Psoas muscle (tissue), 8 donors: ENCODE measurements around the gene DSTN. TPM values are rescaled to one million over a fixed set of nuclear protein-coding genes. Genes with fewer than 3 reads are reported as not detected.

ENCODE experiments used
- ATAC-seq, 4 donors: fragments of 200-7000 bp; cut with Tn5 transposase; one replicate each; pipeline ENCODE4 v1.9.1; 2020; ENCODE audit warnings: moderate library complexity in 3 of 4, mild to moderate bottlenecking in 2 of 4
- DNase-seq, 2 donors: peaks; one replicate each; pipeline ENCODE4 v3.0.0-alpha.2; 2020
- H3K27ac ChIP-seq: fragments of 200-600 bp; one replicate; pipeline ENCODE4 v1.8.0; 2022
- H3K27me3 ChIP-seq, 3 donors: fragments of 200-600 bp in 1 of 3; one replicate each; pipeline versions ENCODE4 v1.6.1 to v1.8.0; 2013 to 2022; ENCODE audit warnings: low read length in 2 of 3, mild to moderate bottlenecking in 2 of 3, moderate library complexity in 1 of 3; ENCODE audit not compliant: insufficient read depth in 3 of 3
- H3K36me3 ChIP-seq, 2 donors: fragments of 200-600 bp in 1 of 2; one replicate each; pipeline versions ENCODE4 v1.6.1 to v1.8.0; 2013 to 2022; ENCODE audit warnings: low read depth in 1 of 2, mild to moderate bottlenecking in 1 of 2, moderate library complexity in 1 of 2; ENCODE audit not compliant: insufficient read depth in 1 of 2
- H3K4me1 ChIP-seq: fragments of 200-600 bp; one replicate; pipeline ENCODE4 v1.8.0; 2022
- H3K4me3 ChIP-seq: fragments of 200-600 bp; one replicate; pipeline ENCODE4 v1.8.0; 2022; ENCODE audit warnings: mild to moderate bottlenecking
- H3K9me3 ChIP-seq: fragments of 200-600 bp; one replicate; pipeline ENCODE4 v1.8.0; 2022
- CTCF ChIP-seq: fragments of 200-600 bp; IDR thresholded peaks from one replicate; pipeline ENCODE4 v1.8.0; 2022; ENCODE audit warnings: antibody characterized with exemption
- WGBS, 3 donors: extraction: QIAGEN DNeasy Blood & Tissue Kit; methylation state at CpG; one replicate each; pipeline versions ENCODE4 v1.1.6 to v1.1.7; 2013; 5-methylcytosine and 5-hydroxymethylcytosine counted together
- intact Hi-C, 2 donors: fragments of 100-400 bp; cut with DNase I; formaldehyde crosslinking; loops; one replicate each; pipeline versions ENCODE4 v1.11.0 to v1.14.2; 2022
- polyA plus RNA-seq, 3 donors: library from polyadenylated mRNA; stranded (reverse); fragments of 200-250 nt; gene quantifications; one replicate each; pipeline ENCODE4 v1.2.3, GENCODE V29; 2013
- total RNA-seq, 4 donors: library from RNA; stranded (reverse); fragmentation: NEBNext Ultra II Directional in 2 of 4; extraction: Animal tissue kit (Norgen Biotek cat#: 25700) in 2 of 4; gene quantifications; one replicate each; pipeline versions ENCODE4 v1.2.1 to v1.2.4, GENCODE V29; 2021 to 2023
- donor health status: healthy with polysubstance abuse.
- donor health status: DM: no; HTN: no; CAD: no; lungs with moderate emphysema.
- donor health status: Bipolar disorder and iron deficiency.
- donor health status: healthy.
- donor health status: DM: yes; HTN: yes; CAD: no.
- donor health status: DM: no; HTN: no; CAD: no.
- donor health status: DM: no; HTN: no; CAD: no.
- donor health status: DM: yes; HTN: yes; CAD: no.

Gene DSTN
- total and polyA plus RNA-seq, 7 donors: 45.6 to 202 (median 82.3) TPM

- intact Hi-C loops: no loop called here
- Histone ChIP-seq H3K9me3 (no peaks in the 10 kb centered on the region), H3K27ac (no peak overlapping the region), H3K4me1 (peaks cover 25% of the 10 kb centered on the region), H3K27me3 (no peaks in the 10 kb centered on the region), H3K4me3 (no peak overlapping the region), H3K36me3 (no peaks in the 10 kb centered on the region)
- DNase-seq (no peak), ATAC-seq (no peak)
- no peak for TF ChIP-seq CTCF
- WGBS, 3 donors: 56 to 65% (median 60%) methylated on average over 2 of the region's 2 CpGs
Observed at GRCh38 chr20:17595856-17596255, 26.0 kb downstream of the DSTN start.

GRCh38 chr20:17598013-17598550 is 28.2 kb downstream of the DSTN start:
- no peak overlapping the region for H3K27ac ChIP-seq
- 85 to 97% (median 90%) methylated on average over 1 of the region's 1 CpG for WGBS, 3 donors
- peaks cover 25% of the 10 kb centered on the region for H3K4me1 ChIP-seq
- TF ChIP-seq CTCF: no peak
- no peak for DNase-seq
- no peaks in the 10 kb centered on the region for H3K9me3 ChIP-seq
- H3K27me3 ChIP-seq: no peaks in the 10 kb centered on the region
- no peak overlapping the region for H3K4me3 ChIP-seq
- H3K36me3 ChIP-seq: peaks cover 0 to 18% of the 10 kb centered on the region in 2 donors
- intact Hi-C loops: no loop called here
- no peak for ATAC-seq

DNA sequence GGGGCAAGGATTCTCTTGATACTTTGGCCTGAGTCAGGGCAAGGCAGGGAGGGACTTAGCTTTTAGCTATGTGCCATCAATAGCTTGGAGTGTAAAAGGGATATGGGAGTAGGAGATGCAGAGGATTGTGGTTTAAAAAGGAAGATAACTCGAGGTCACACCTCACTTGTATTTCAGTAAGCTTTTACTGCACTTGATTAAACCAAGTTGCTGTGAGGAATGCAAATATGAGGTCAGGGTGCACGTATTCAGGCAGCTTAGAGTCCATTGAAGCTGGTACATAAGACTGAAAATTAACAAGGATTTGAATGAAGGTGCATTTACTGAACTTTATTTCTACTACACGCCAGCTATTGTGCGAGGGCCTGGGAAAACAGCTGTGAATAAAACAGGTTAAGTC is 32.1 kb downstream of the DSTN start:
- DNase-seq (no peak), ATAC-seq (no peak)
- no peak overlapping the region for H3K27ac ChIP-seq
- intact Hi-C loops: no loop called here
- no peaks in the 10 kb centered on the region for H3K4me1 ChIP-seq
- no peak for TF ChIP-seq CTCF
- no peaks in the 10 kb centered on the region for H3K27me3 ChIP-seq
- H3K9me3 ChIP-seq: no peaks in the 10 kb centered on the region
- peaks cover 0 to 51% of the 10 kb centered on the region in 2 donors for H3K36me3 ChIP-seq
- H3K4me3 ChIP-seq: no peak overlapping the region
- WGBS, 3 donors: 71 to 86% (median 77%) methylated on average over 4 of the region's 4 CpGs

DNA sequence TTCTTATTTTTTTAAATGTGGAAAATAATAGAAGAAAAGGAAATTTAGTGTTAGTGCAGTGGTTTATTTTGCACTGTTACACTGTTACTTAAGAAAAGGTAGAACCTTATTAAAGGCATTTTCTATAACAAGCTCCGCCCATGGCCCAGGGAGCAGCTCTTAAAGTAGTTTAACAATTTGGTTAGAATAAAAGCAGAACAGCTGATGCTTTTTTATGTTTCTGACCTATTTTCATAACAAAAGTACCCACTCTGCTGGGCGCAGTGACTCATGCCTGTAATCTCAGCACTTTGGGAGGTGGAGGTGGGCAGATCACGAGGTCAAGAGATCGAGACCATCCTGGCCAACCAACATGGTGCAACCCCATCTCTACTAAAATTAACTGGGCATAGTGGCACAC is 32.6 kb downstream of the DSTN start:
- Histone ChIP-seq H3K4me1 (no peaks in the 10 kb centered on the region), H3K9me3 (no peaks in the 10 kb centered on the region), H3K36me3 (peaks cover 0 to 57% of the 10 kb centered on the region in 2 donors), H3K27me3 (no peaks in the 10 kb centered on the region), H3K4me3 (no peak overlapping the region), H3K27ac (no peak overlapping the region)
- 94 to 99% (median 99%) methylated on average over 4 of the region's 4 CpGs for WGBS, 3 donors
- ATAC-seq (no peak), DNase-seq (no peak)
- TF ChIP-seq CTCF: no peak
- intact Hi-C loops: no loop called here

GRCh38 chr20:17605131-17605660 is 35.3 kb downstream of the DSTN start:
- H3K27me3 ChIP-seq: no peaks in the 10 kb centered on the region
- 70 to 80% (median 71%) methylated on average over 5 of the region's 5 CpGs for WGBS, 3 donors
- intact Hi-C loops: no loop called here
- DNase-seq (no peak), ATAC-seq (no peak)
- TF ChIP-seq CTCF: no peak
- peaks cover 0 to 67% of the 10 kb centered on the region in 2 donors for H3K36me3 ChIP-seq
- H3K4me1 ChIP-seq: no peaks in the 10 kb centered on the region
- H3K4me3 ChIP-seq: no peak overlapping the region
- H3K27ac ChIP-seq: no peak overlapping the region
- no peaks in the 10 kb centered on the region for H3K9me3 ChIP-seq
